Liver (tissue), 9 donors: ENCODE results near the gene NLGN1. TPM values are rescaled to one million over a fixed set of nuclear protein-coding genes. Genes with fewer than 3 reads are reported as not detected.

Source experiments
- DNase-seq: peaks from one replicate; pipeline ENCODE4 v3.0.0-alpha.2; 2017; ENCODE audit warnings: low spot score
- H3K27ac ChIP-seq, 2 donors: one replicate each; pipeline ENCODE4 v1.7.0; 2013; ENCODE audit warnings: inconsistent platforms in 2 of 2, low read length in 2 of 2, control low read depth in 1 of 2, low read depth in 1 of 2, mild to moderate bottlenecking in 1 of 2
- H3K27me3 ChIP-seq, 4 donors: one replicate each; pipeline versions ENCODE4 v1.6.1 to v1.7.0; 2013; ENCODE audit warnings: low read length in 3 of 4, inconsistent platforms in 1 of 4, mild to moderate bottlenecking in 1 of 4, moderate library complexity in 1 of 4; ENCODE audit not compliant: control insufficient read depth in 4 of 4, insufficient read depth in 4 of 4
- H3K36me3 ChIP-seq, 4 donors: one replicate each; pipeline versions ENCODE4 v1.6.1 to v1.7.0; 2013; ENCODE audit warnings: low read length in 3 of 4, mild to moderate bottlenecking in 3 of 4, low read depth in 1 of 4, moderate library complexity in 1 of 4; ENCODE audit not compliant: control insufficient read depth in 4 of 4, insufficient read depth in 3 of 4
- H3K4me1 ChIP-seq, 4 donors: one replicate each; pipeline versions ENCODE4 v1.6.1 to v1.7.0; 2013; ENCODE audit warnings: low read length in 3 of 4, mild to moderate bottlenecking in 3 of 4, moderate library complexity in 1 of 4; ENCODE audit not compliant: control insufficient read depth in 4 of 4, insufficient read depth in 4 of 4
- H3K4me3 ChIP-seq, 3 donors: one replicate each; pipeline versions ENCODE4 v1.6.1 to v1.7.0; 2013; ENCODE audit warnings: low read length in 3 of 3, control low read depth in 1 of 3, low read depth in 1 of 3, mild to moderate bottlenecking in 1 of 3
- H3K9ac ChIP-seq, 2 donors: one replicate each; pipeline ENCODE4 v1.7.0; 2013; ENCODE audit warnings: low read length in 2 of 2, mild to moderate bottlenecking in 2 of 2, moderate library complexity in 2 of 2, control low read depth in 1 of 2, low read depth in 1 of 2
- H3K9me3 ChIP-seq, 4 donors: one replicate each; pipeline versions ENCODE4 v1.6.1 to v1.7.0; 2013; ENCODE audit warnings: low read length in 3 of 4; ENCODE audit not compliant: control insufficient read depth in 4 of 4
- CTCF ChIP-seq: fragments of 150-350 bp; IDR thresholded peaks from 2 replicates; pipeline ENCODE4 v1.5.1; 2017; ENCODE audit warnings: improper control_type of control experiment, low read depth, low read length; ENCODE audit not compliant: missing input control
- EGR1 ChIP-seq, 2 donors: IDR thresholded peaks; 2 replicates each; pipeline ENCODE4 v1.6.1; 2016 to 2018; ENCODE audit warnings: antibody characterized with exemption in 2 of 2, low read depth in 2 of 2
- FOXA1 ChIP-seq: IDR thresholded peaks from 2 replicates; pipeline ENCODE4 v1.6.1; 2016; ENCODE audit warnings: antibody characterized with exemption
- FOXA2 ChIP-seq: IDR thresholded peaks from 2 replicates; pipeline ENCODE4 v1.6.1; 2016; ENCODE audit warnings: antibody characterized with exemption
- GABPA ChIP-seq, 2 donors: IDR thresholded peaks in 1 of 2; conservative IDR thresholded peaks in 1 of 2; 2 replicates each; pipeline ENCODE4 v1.6.1; 2016; ENCODE audit warnings: antibody characterized with exemption in 2 of 2, mild to moderate bottlenecking in 1 of 2, moderate library complexity in 1 of 2
- HNF4A ChIP-seq, 2 donors: conservative IDR thresholded peaks; 2 replicates each; pipeline ENCODE4 v1.6.1; 2016; ENCODE audit warnings: antibody characterized with exemption in 2 of 2, mild to moderate bottlenecking in 2 of 2
- HNF4G ChIP-seq: IDR thresholded peaks from 2 replicates; pipeline ENCODE4 v1.6.1; 2016; ENCODE audit warnings: antibody characterized with exemption
- JUND ChIP-seq, 2 donors: IDR thresholded peaks; 2 replicates each; pipeline ENCODE4 v1.6.1; 2016; ENCODE audit warnings: antibody characterized with exemption in 2 of 2
- NR2F2 ChIP-seq: IDR thresholded peaks from 2 replicates; pipeline ENCODE4 v1.6.1; 2016; ENCODE audit warnings: antibody characterized with exemption
- RAD21 ChIP-seq, 2 donors: IDR thresholded peaks; 2 replicates each; pipeline ENCODE4 v1.6.1; 2016; ENCODE audit warnings: antibody characterized with exemption in 2 of 2, mild to moderate bottlenecking in 2 of 2
- RXRA ChIP-seq, 2 donors: IDR thresholded peaks; 2 replicates each; pipeline ENCODE4 v1.6.1; 2017 to 2018; ENCODE audit warnings: antibody characterized with exemption in 2 of 2, mild to moderate bottlenecking in 1 of 2
- SP1 ChIP-seq: IDR thresholded peaks from 2 replicates; pipeline ENCODE4 v1.6.1; 2018; ENCODE audit warnings: antibody characterized with exemption, mild to moderate bottlenecking
- TAF1 ChIP-seq: conservative IDR thresholded peaks from 2 replicates; pipeline ENCODE4 v1.6.1; 2016; ENCODE audit warnings: antibody characterized with exemption, mild to moderate bottlenecking
- YY1 ChIP-seq: IDR thresholded peaks from 2 replicates; pipeline ENCODE4 v1.6.1; 2016; ENCODE audit warnings: antibody characterized with exemption, mild to moderate bottlenecking
- ZBTB33 ChIP-seq: IDR thresholded peaks from 2 replicates; pipeline ENCODE4 v1.6.1; 2016; ENCODE audit warnings: antibody characterized with exemption
- WGBS: extraction: QIAGEN DNeasy Blood & Tissue Kit; methylation state at CpG from one replicate; pipeline ENCODE4 v1.1.7; 2013; 5-methylcytosine and 5-hydroxymethylcytosine counted together
- polyA plus RNA-seq, 2 donors: library from polyadenylated mRNA; stranded (reverse) in 1 of 2; unstranded in 1 of 2; fragments of 200-250 nt in 1 of 2; fragments of >200 nt in 1 of 2; fragmentation: Nextera tagmentation in 1 of 2; extraction: Ambion mirVana in 1 of 2; gene quantifications; one replicate each; pipeline versions ENCODE4 v1.2.1 to v1.2.3, GENCODE V29; 2013 to 2015
- total RNA-seq, 2 donors: library from RNA; depleted of rRNA; stranded (reverse); fragments of >200 nt; gene quantifications; one replicate each; pipeline ENCODE4 v1.2.3, GENCODE V29; 2014
- TF ChIP-seq, protein P1 (sequence below): IDR thresholded peaks from 2 replicates; pipeline ENCODE4 v1.6.1; 2016; ENCODE audit warnings: antibody characterized with exemption, mild to moderate bottlenecking
- TF ChIP-seq, protein P2 (sequence below): IDR thresholded peaks from 2 replicates; pipeline ENCODE4 v1.6.1; 2016; ENCODE audit warnings: antibody characterized with exemption
- TF ChIP-seq, protein P3 (sequence below): IDR thresholded peaks from 2 replicates; pipeline ENCODE4 v1.6.1; 2016; ENCODE audit warnings: antibody characterized with exemption
- donor health status: healthy.
- donor health status: healthy.
- donor health status: healthy.
- donor health status: healthy.
- donor health status: healthy.

The NLGN1 gene
- total and polyA plus RNA-seq, 4 donors: 0.02 to 0.67 (median 0.37) TPM; not detected in 1

GRCh38 chr3:174191895-174192294, 794.4 kb downstream of the NLGN1 start:
- TF ChIP-seq SP1: no peak
- TF ChIP-seq TAF1: no peak
- no peak for TF ChIP-seq JUND (IDR thresholded peaks at IDR 0.05)
- TF ChIP-seq RXRA (IDR thresholded peaks at IDR 0.05): no peak
- no peak for TF ChIP-seq GABPA (IDR thresholded peaks at IDR 0.05 in 1 of 2, conservative IDR thresholded peaks at IDR 0.05 in 1 of 2)
- TF ChIP-seq HNF4G: no peak
- TF ChIP-seq ZBTB33: no peak
- TF ChIP-seq CTCF: no peak
- no peak for TF ChIP-seq YY1
- TF ChIP-seq, protein P1, sequence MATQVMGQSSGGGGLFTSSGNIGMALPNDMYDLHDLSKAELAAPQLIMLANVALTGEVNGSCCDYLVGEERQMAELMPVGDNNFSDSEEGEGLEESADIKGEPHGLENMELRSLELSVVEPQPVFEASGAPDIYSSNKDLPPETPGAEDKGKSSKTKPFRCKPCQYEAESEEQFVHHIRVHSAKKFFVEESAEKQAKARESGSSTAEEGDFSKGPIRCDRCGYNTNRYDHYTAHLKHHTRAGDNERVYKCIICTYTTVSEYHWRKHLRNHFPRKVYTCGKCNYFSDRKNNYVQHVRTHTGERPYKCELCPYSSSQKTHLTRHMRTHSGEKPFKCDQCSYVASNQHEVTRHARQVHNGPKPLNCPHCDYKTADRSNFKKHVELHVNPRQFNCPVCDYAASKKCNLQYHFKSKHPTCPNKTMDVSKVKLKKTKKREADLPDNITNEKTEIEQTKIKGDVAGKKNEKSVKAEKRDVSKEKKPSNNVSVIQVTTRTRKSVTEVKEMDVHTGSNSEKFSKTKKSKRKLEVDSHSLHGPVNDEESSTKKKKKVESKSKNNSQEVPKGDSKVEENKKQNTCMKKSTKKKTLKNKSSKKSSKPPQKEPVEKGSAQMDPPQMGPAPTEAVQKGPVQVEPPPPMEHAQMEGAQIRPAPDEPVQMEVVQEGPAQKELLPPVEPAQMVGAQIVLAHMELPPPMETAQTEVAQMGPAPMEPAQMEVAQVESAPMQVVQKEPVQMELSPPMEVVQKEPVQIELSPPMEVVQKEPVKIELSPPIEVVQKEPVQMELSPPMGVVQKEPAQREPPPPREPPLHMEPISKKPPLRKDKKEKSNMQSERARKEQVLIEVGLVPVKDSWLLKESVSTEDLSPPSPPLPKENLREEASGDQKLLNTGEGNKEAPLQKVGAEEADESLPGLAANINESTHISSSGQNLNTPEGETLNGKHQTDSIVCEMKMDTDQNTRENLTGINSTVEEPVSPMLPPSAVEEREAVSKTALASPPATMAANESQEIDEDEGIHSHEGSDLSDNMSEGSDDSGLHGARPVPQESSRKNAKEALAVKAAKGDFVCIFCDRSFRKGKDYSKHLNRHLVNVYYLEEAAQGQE: no peak
- no peak for TF ChIP-seq HNF4A (conservative IDR thresholded peaks at IDR 0.05)
- TF ChIP-seq RAD21 (IDR thresholded peaks at IDR 0.05): no peak
- no peak for TF ChIP-seq EGR1 (IDR thresholded peaks at IDR 0.05; ENCODE audit: low read depth in 2 of 2)
- no peak for TF ChIP-seq FOXA2
- TF ChIP-seq FOXA1: no peak
- TF ChIP-seq, protein P2, sequence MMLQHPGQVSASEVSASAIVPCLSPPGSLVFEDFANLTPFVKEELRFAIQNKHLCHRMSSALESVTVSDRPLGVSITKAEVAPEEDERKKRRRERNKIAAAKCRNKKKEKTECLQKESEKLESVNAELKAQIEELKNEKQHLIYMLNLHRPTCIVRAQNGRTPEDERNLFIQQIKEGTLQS: no peak
- TF ChIP-seq NR2F2: no peak
- TF ChIP-seq, protein P3, sequence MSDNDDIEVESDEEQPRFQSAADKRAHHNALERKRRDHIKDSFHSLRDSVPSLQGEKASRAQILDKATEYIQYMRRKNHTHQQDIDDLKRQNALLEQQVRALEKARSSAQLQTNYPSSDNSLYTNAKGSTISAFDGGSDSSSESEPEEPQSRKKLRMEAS: no peak
- WGBS: 88% methylated on average over 2 of the region's 2 CpGs
- no peaks in the 10 kb centered on the region for H3K4me1 ChIP-seq

More at GRCh38 chr3:174191895-174192294, 794.4 kb downstream of the NLGN1 start:
- Histone ChIP-seq H3K27ac (no peak overlapping the region), H3K9ac (no peak overlapping the region), H3K27me3 (no peaks in the 10 kb centered on the region), H3K9me3 (no peaks in the 10 kb centered on the region), H3K36me3 (no peaks in the 10 kb centered on the region), H3K4me3 (no peak overlapping the region)
- no peak for DNase-seq
